Measurements from ENCODE around the gene DOCK2.

Gene DOCK2

GRCh38 chr5:170109059-170110031 lies 472.3 kb downstream of the DOCK2 start:
- DNase-seq: no peak

- no peak for DNase-seq
Observed at GRCh38 chr5:170110403-170111087, 473.5 kb downstream of the DOCK2 start.

- no peak for DNase-seq
Observed at GRCh38 chr5:170111088-170111785, 474.2 kb downstream of the DOCK2 start.

- no peak for DNase-seq
Observed at GRCh38 chr5:170112876-170113521, 475.9 kb downstream of the DOCK2 start.

GRCh38 chr5:170113522-170113900 lies 476.4 kb downstream of the DOCK2 start:
- DNase-seq: no peak

- no peak for DNase-seq
Observed at GRCh38 chr5:170114271-170114670, 477.2 kb downstream of the DOCK2 start.

GRCh38 chr5:170115925-170116324 lies 478.9 kb downstream of the DOCK2 start:
- DNase-seq: no peak

- DNase-seq: no peak
Observed at GRCh38 chr5:170117736-170118135, 480.7 kb downstream of the DOCK2 start.

GRCh38 chr5:170120576-170120975 lies 483.5 kb downstream of the DOCK2 start:
- no peak for DNase-seq

GRCh38 chr5:170121321-170121720 lies 484.2 kb downstream of the DOCK2 start:
- no peak for DNase-seq

GRCh38 chr5:170126061-170126460 lies 489.0 kb downstream of the DOCK2 start:
- DNase-seq: no peak

- DNase-seq: no peak
Observed at GRCh38 chr5:170126626-170127025, 489.6 kb downstream of the DOCK2 start.

- no peak for DNase-seq
Observed at GRCh38 chr5:170131235-170131634, 494.2 kb downstream of the DOCK2 start.

- DNase-seq: no peak
Observed at GRCh38 chr5:170132269-170132975, 495.3 kb downstream of the DOCK2 start.

Measured in NCI-H2107 (cell line).